ENCODE data around the gene HDAC10. TPM values are rescaled to one million over a fixed set of nuclear protein-coding genes. Genes with fewer than 3 reads are reported as not detected.
"Not testable (repeated sequence)": the region's sequence is repeated elsewhere in the genome, so short reads cannot be mapped to it uniquely, and the experiment has no call there.

The HDAC10 gene
- total and polyA plus RNA-seq, 7 donors: 4.3 to 19.4 (median 13.5) TPM

GRCh38 chr22:50275181-50276055 lies 24.4 kb upstream of the HDAC10 start:
- Histone ChIP-seq H3K4me3 (no peak overlapping the region), H3K4me1 (peaks cover 16% of the 10 kb centered on the region), H3K9me3 (no peaks in the 10 kb centered on the region), H3K36me3 (ENCODE audit: insufficient read depth in 1 of 2, low read depth in 1 of 2) (peaks cover 0 to 44% of the 10 kb centered on the region in 2 donors), H3K27me3 (ENCODE audit: insufficient read depth in 3 of 3, low read length in 2 of 3) (peaks cover 0 to 14% (median 9%) of the 10 kb centered on the region in 3 donors), H3K27ac (no peak overlapping the region)
- no peak for DNase-seq
- TF ChIP-seq, protein P1, sequence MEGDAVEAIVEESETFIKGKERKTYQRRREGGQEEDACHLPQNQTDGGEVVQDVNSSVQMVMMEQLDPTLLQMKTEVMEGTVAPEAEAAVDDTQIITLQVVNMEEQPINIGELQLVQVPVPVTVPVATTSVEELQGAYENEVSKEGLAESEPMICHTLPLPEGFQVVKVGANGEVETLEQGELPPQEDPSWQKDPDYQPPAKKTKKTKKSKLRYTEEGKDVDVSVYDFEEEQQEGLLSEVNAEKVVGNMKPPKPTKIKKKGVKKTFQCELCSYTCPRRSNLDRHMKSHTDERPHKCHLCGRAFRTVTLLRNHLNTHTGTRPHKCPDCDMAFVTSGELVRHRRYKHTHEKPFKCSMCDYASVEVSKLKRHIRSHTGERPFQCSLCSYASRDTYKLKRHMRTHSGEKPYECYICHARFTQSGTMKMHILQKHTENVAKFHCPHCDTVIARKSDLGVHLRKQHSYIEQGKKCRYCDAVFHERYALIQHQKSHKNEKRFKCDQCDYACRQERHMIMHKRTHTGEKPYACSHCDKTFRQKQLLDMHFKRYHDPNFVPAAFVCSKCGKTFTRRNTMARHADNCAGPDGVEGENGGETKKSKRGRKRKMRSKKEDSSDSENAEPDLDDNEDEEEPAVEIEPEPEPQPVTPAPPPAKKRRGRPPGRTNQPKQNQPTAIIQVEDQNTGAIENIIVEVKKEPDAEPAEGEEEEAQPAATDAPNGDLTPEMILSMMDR (IDR thresholded peaks at IDR 0.05): no peak
- no peak for ATAC-seq
- intact Hi-C loops (cut with DNase I): loop anchor here (2.0 kb wide), 1 partner anchor 51 kb away; the partner anchor contains the start of gene DENND6B (in 2 of the 2)
- WGBS, 3 donors: 83 to 89% (median 86%) methylated on average over 40 to 43 of the region's 43 CpGs

- no peaks in the 10 kb centered on the region for H3K9me3 ChIP-seq
- ATAC-seq: no peak
- TF ChIP-seq, protein P1 (IDR thresholded peaks at IDR 0.05): no peak
- H3K36me3 ChIP-seq (ENCODE audit: insufficient read depth in 1 of 2, low read depth in 1 of 2): peaks cover 0 to 38% of the 10 kb centered on the region in 2 donors
- intact Hi-C loops (cut with DNase I): no loop called here
- WGBS, 3 donors: 68 to 77% (median 71%) methylated on average over 7 of the region's 7 CpGs
- no peak overlapping the region for H3K27ac ChIP-seq
- peaks cover 20% of the 10 kb centered on the region for H3K4me1 ChIP-seq
- H3K27me3 ChIP-seq (ENCODE audit: insufficient read depth in 3 of 3, low read length in 2 of 3): peaks cover 0 to 14% (median 10%) of the 10 kb centered on the region in 3 donors
- no peak for DNase-seq
- no peak overlapping the region for H3K4me3 ChIP-seq
These were observed 23.7 kb upstream of the HDAC10 start for GRCh38 chr22:50274771-50275170.

- no peak overlapping the region for H3K4me3 ChIP-seq
- H3K27me3 ChIP-seq (ENCODE audit: insufficient read depth in 3 of 3, low read length in 2 of 3): peaks cover 0 to 16% (median 10%) of the 10 kb centered on the region in 3 donors
- TF ChIP-seq, protein P1 (IDR thresholded peaks at IDR 0.05): peak; percentile 30
- H3K9me3 ChIP-seq: no peaks in the 10 kb centered on the region
- H3K4me1 ChIP-seq: peaks cover 23% of the 10 kb centered on the region
- WGBS, 3 donors: 20 to 22% (median 21%) methylated on average over 7 of the region's 7 CpGs
- intact Hi-C loops (cut with DNase I): no loop called here
- DNase-seq: peak in 1 of 2 donors; percentile 55
- peaks cover 0 to 33% of the 10 kb centered on the region in 2 donors for H3K36me3 ChIP-seq (ENCODE audit: insufficient read depth in 1 of 2, low read depth in 1 of 2)
- ATAC-seq: peak; percentile 41 to 62 (median 55)
- H3K27ac ChIP-seq: no peak overlapping the region
These were observed 23.2 kb upstream of the HDAC10 start for GRCh38 chr22:50274311-50274710.

DNA sequence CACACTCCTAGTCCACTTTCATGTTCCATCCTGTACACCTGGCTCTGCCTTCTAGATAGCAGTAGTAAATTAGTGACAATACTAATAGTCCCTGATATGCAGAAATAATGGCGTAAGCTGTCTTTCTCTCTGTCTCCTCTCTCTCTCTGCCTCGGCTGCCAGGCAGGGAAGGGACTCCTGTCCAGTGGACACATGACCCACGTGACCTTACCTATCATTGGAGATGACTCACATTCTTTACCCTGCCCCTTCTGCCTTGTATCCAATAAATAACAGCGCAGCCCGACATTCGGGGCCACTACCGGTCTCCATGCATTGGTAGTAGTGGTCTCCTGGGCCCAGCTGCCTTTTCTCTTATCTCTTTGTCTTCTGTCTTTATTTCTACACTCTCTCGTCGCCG lies 22.7 kb upstream of the HDAC10 start:
- Histone ChIP-seq H3K27me3 (ENCODE audit: insufficient read depth in 3 of 3, low read length in 2 of 3) (peaks cover 0 to 20% (median 10%) of the 10 kb centered on the region in 3 donors), H3K36me3 (ENCODE audit: insufficient read depth in 1 of 2, low read depth in 1 of 2) (peaks cover 0 to 28% of the 10 kb centered on the region in 2 donors), H3K4me1 (peaks cover 23% of the 10 kb centered on the region)
- DNase-seq; ATAC-seq; H3K27ac ChIP-seq; intact Hi-C loops (cut with DNase I); H3K9me3 ChIP-seq; H3K4me3 ChIP-seq: not testable (repeated sequence)
- WGBS, 3 donors: 76 to 85% (median 79%) methylated on average over 9 to 10 of the region's 10 CpGs

GRCh38 chr22:50273352-50273751 lies 22.3 kb upstream of the HDAC10 start:
- Histone ChIP-seq H3K36me3 (ENCODE audit: insufficient read depth in 1 of 2, low read depth in 1 of 2) (peaks cover 0 to 23% of the 10 kb centered on the region in 2 donors), H3K27me3 (ENCODE audit: insufficient read depth in 3 of 3, low read length in 2 of 3) (peaks cover 0 to 20% (median 10%) of the 10 kb centered on the region in 3 donors), H3K4me1 (peaks cover 23% of the 10 kb centered on the region)
- TF ChIP-seq, protein P1 (IDR thresholded peaks at IDR 0.05): peak; percentile 6
- H3K27ac ChIP-seq; H3K4me3 ChIP-seq; intact Hi-C loops (cut with DNase I); DNase-seq; ATAC-seq; H3K9me3 ChIP-seq: not testable (repeated sequence)
- WGBS, 3 donors: 45 to 49% (median 48%) methylated on average over 9 to 11 of the region's 11 CpGs

Measured in psoas muscle (tissue), 8 donors.